Spleen (tissue), 11 donors: ENCODE data around the gene PCDH8. TPM values are rescaled to one million over a fixed set of nuclear protein-coding genes. Genes with fewer than 3 reads are reported as not detected.

ENCODE experiments used
- DNase-seq: peaks from one replicate; pipeline ENCODE4 v3.0.0-alpha.2; 2020
- H3K27ac ChIP-seq, 8 donors: fragments of 200-600 bp; sonication (generic) in 7 of 8; 1 replicate in 4 of 8; 2 replicates in 4 of 8; pipeline versions ENCODE4 v1.5.0 to v1.8.0; 2016 to 2021; ENCODE audit warnings: inconsistent platforms in 4 of 8, mild to moderate bottlenecking in 4 of 8, moderate library complexity in 1 of 8
- H3K27me3 ChIP-seq, 7 donors: fragments of 200-600 bp; sonication (generic) in 6 of 7; replicated peaks in 1 of 7; 1 replicate in 4 of 7; 2 replicates in 3 of 7; pipeline versions ENCODE4 v1.5.0 to v1.8.0; 2016 to 2021; ENCODE audit warnings: inconsistent platforms in 3 of 7, mild to moderate bottlenecking in 1 of 7
- H3K36me3 ChIP-seq, 6 donors: fragments of 200-600 bp; sonication (generic) in 5 of 6; 1 replicate in 4 of 6; 2 replicates in 2 of 6; pipeline versions ENCODE4 v1.5.0 to v1.8.0; 2016 to 2021; ENCODE audit warnings: inconsistent platforms in 2 of 6
- H3K4me1 ChIP-seq, 6 donors: fragments of 200-600 bp; sonication (generic) in 5 of 6; 1 replicate in 3 of 6; 2 replicates in 3 of 6; pipeline versions ENCODE4 v1.5.0 to v1.8.0; 2016 to 2021; ENCODE audit warnings: inconsistent platforms in 3 of 6
- H3K4me3 ChIP-seq, 8 donors: fragments of 200-600 bp; sonication (generic) in 7 of 8; 1 replicate in 4 of 8; 2 replicates in 4 of 8; pipeline versions ENCODE4 v1.5.0 to v1.8.0; 2016 to 2021; ENCODE audit warnings: inconsistent platforms in 4 of 8, mild to moderate bottlenecking in 4 of 8, moderate library complexity in 2 of 8
- H3K9me3 ChIP-seq, 8 donors: fragments of 200-600 bp; sonication (generic) in 7 of 8; 1 replicate in 4 of 8; 2 replicates in 4 of 8; pipeline versions ENCODE4 v1.5.0 to v1.8.0; 2016 to 2021; ENCODE audit warnings: inconsistent platforms in 4 of 8
- POLR2A ChIP-seq, 3 donors: fragments of 450-650 bp; IDR thresholded peaks; one replicate each; pipeline ENCODE4 v1.5.1; 2017; ENCODE audit warnings: antibody characterized with exemption in 3 of 3, mild to moderate bottlenecking in 1 of 3
- POLR2AphosphoS5 ChIP-seq, 3 donors: sonication (generic); formaldehyde crosslinking; IDR thresholded peaks; one replicate each; pipeline ENCODE4 v1.5.1; 2017; ENCODE audit warnings: antibody characterized with exemption in 3 of 3
- WGBS, 5 donors: extraction: QIAGEN DNeasy Blood & Tissue Kit in 3 of 5; methylation state at CpG; one replicate each; pipeline versions ENCODE4 v1.1.5 to v1.1.7; 2013 to 2018; 5-methylcytosine and 5-hydroxymethylcytosine counted together
- intact Hi-C: fragments of 100-400 bp; cut with DNase I; formaldehyde crosslinking; loops from one replicate; pipeline ENCODE4 v1.15.0; 2023; ENCODE audit warnings: low total_unique reads
- polyA plus RNA-seq, 3 donors: library from polyadenylated mRNA; stranded (reverse); fragments of 200-250 nt; gene quantifications; one replicate each; pipeline ENCODE4 v1.2.1, GENCODE V29; 2013
- total RNA-seq, 7 donors: library from RNA; depleted of rRNA in 3 of 7; stranded (reverse); fragments of >200 nt in 3 of 7; fragmentation: NEBNext Ultra II Directional in 4 of 7; extraction: Animal tissue kit (Norgen Biotek cat#: 25700) in 4 of 7; gene quantifications; one replicate each; pipeline versions ENCODE4 v1.1.0 to v1.2.1, GENCODE V29; 2016 to 2021
- TF ChIP-seq, protein P1 (sequence below), 11 experiments: fragments of 200-600 bp in 7 of 11; fragments of 450-650 bp in 4 of 11; sonication (generic) in 4 of 11; IDR thresholded peaks in 8 of 11; conservative IDR thresholded peaks in 3 of 11; 1 replicate in 7 of 11; 2 replicates in 4 of 11; pipeline versions ENCODE4 v1.4.0 to v1.8.0; 2016 to 2021; ENCODE audit warnings: antibody characterized with exemption in 11 of 11, inconsistent platforms in 4 of 11, mild to moderate bottlenecking in 1 of 11
- donor health status: healthy with polysubstance abuse.
- donor health status: DM: no; HTN: no; CAD: no; lungs with moderate emphysema.
- donor health status: DM: no; HTN: no; CAD: no.
- donor health status: Bipolar disorder and iron deficiency.
- donor health status: healthy.
- donor health status: DM: no; HTN: no; CAD: no.
- donor health status: DM: yes; HTN: yes; CAD: no.

Gene PCDH8
- total and polyA plus RNA-seq, 10 donors = not detected

DNA sequence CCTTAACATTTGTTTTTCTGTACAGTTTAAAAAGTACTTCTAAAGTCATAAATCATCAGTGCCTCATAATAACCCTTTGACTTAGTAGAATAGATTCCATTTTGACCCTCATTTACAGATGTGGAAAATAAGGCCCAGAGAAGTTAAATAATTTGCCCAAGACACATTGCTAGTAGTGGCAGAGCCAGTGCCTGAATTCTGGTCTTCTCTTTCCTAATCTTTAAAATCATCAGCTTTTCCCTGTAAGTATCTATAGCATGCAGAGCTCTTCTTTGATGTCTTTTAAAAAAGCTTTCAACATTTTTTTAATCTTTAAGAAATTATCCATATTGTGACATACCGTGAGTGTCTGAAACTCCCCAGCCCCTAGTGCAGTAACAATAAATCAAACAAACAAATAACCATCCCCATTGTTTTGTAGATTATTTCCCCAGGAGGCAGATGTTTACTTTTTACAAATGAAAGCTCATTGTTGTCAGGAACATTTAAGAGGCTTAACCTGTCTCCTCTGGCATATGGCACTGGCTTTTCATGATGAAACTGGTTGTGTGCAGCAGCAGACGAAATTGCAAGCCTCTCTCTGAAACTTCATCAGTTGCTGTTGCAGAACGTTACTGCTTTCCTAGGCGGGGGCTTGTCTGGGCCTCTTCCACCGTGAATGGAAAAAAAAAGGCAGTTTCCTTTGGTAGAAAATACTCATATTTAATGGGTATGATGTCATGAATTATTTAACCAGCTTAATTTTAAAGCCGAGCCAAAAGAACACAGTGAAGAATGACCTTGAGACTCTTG is 31.7 kb upstream of the PCDH8 start:
- Histone ChIP-seq H3K9me3 (peaks cover 0 to 23% (median 13%) of the 10 kb centered on the region in 8 donors), H3K27me3 (peaks cover 0 to 35% (median 0%) of the 10 kb centered on the region in 7 donors), H3K4me3 (no peak overlapping the region), H3K4me1 (no peaks in the 10 kb centered on the region), H3K36me3 (no peaks in the 10 kb centered on the region), H3K27ac (no peak overlapping the region)
- no peak for TF ChIP-seq POLR2AphosphoS5 (IDR thresholded peaks at IDR 0.05)
- no peak for TF ChIP-seq POLR2A (IDR thresholded peaks at IDR 0.05)
- TF ChIP-seq, protein P1, sequence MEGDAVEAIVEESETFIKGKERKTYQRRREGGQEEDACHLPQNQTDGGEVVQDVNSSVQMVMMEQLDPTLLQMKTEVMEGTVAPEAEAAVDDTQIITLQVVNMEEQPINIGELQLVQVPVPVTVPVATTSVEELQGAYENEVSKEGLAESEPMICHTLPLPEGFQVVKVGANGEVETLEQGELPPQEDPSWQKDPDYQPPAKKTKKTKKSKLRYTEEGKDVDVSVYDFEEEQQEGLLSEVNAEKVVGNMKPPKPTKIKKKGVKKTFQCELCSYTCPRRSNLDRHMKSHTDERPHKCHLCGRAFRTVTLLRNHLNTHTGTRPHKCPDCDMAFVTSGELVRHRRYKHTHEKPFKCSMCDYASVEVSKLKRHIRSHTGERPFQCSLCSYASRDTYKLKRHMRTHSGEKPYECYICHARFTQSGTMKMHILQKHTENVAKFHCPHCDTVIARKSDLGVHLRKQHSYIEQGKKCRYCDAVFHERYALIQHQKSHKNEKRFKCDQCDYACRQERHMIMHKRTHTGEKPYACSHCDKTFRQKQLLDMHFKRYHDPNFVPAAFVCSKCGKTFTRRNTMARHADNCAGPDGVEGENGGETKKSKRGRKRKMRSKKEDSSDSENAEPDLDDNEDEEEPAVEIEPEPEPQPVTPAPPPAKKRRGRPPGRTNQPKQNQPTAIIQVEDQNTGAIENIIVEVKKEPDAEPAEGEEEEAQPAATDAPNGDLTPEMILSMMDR (IDR thresholded peaks at IDR 0.05 in 8 of 11, conservative IDR thresholded peaks at IDR 0.05 in 3 of 11) = no peak
- 43 to 60% (median 46%) methylated on average over 6 of the region's 6 CpGs for WGBS, 5 donors
- intact Hi-C loops = no loop called here
- no peak for DNase-seq

DNA sequence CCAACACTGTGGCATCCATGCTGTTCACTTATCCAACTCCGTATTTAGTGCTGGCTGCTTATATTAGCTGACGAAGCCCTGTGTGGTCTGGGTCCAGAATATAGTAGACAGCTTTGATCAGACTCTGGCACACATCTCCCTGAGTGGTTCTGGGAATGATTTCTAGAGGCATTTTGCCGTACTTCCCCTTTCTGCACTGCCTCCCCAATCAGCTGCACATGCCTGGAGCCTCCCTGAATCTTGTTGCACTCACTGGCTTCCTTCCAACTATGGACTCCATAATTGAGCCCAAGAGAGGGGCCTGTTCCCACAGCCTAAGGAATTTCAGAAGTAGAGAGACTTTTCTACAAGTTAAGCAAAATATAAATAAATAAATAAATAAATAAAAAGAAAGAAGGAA is 30.4 kb upstream of the PCDH8 start:
- Histone ChIP-seq H3K27ac (no peak overlapping the region), H3K4me3 (no peak overlapping the region), H3K27me3 (peaks cover 0 to 35% (median 0%) of the 10 kb centered on the region in 7 donors), H3K4me1 (no peaks in the 10 kb centered on the region), H3K9me3 (peaks cover 0 to 36% (median 26%) of the 10 kb centered on the region in 8 donors), H3K36me3 (no peaks in the 10 kb centered on the region)
- intact Hi-C loops = no loop called here
- DNase-seq = no peak
- 43 to 76% (median 53%) methylated on average over 3 of the region's 3 CpGs for WGBS, 5 donors
- TF ChIP-seq POLR2AphosphoS5 (IDR thresholded peaks at IDR 0.05) (no peak), POLR2A (IDR thresholded peaks at IDR 0.05) (no peak)
- TF ChIP-seq, protein P1 (IDR thresholded peaks at IDR 0.05 in 8 of 11, conservative IDR thresholded peaks at IDR 0.05 in 3 of 11) = no peak

DNA sequence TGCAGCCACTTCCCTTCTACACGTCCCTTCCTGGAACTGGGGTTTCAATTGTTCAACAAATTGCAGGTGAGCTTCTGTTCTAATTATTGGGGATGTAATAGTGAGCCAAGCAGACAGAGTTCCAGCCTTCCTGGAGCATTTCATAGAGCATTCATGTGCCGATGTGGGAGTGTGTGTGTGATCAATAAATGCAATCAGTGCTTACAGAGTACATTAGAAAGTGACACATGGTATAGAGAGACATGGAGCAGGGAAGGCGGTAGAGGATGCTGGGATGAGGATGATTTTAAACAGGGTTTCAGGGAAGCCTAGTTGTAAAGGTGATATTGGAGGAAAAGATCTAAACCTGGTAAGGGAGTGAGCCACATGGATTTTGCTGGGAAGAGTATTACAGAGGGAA is 21.7 kb upstream of the PCDH8 start:
- intact Hi-C loops = no loop called here
- peaks cover 0 to 21% (median 18%) of the 10 kb centered on the region in 8 donors for H3K9me3 ChIP-seq
- H3K4me3 ChIP-seq = no peak overlapping the region
- WGBS, 5 donors = 66 to 79% (median 71%) methylated on average over 3 of the region's 3 CpGs
- peaks cover 0 to 22% (median 0%) of the 10 kb centered on the region in 7 donors for H3K27me3 ChIP-seq
- no peaks in the 10 kb centered on the region for H3K4me1 ChIP-seq
- no peaks in the 10 kb centered on the region for H3K36me3 ChIP-seq
- H3K27ac ChIP-seq = no peak overlapping the region
- no peak for TF ChIP-seq POLR2A (IDR thresholded peaks at IDR 0.05)
- no peak for TF ChIP-seq POLR2AphosphoS5 (IDR thresholded peaks at IDR 0.05)
- TF ChIP-seq, protein P1 (IDR thresholded peaks at IDR 0.05 in 8 of 11, conservative IDR thresholded peaks at IDR 0.05 in 3 of 11) = no peak
- no peak for DNase-seq

DNA sequence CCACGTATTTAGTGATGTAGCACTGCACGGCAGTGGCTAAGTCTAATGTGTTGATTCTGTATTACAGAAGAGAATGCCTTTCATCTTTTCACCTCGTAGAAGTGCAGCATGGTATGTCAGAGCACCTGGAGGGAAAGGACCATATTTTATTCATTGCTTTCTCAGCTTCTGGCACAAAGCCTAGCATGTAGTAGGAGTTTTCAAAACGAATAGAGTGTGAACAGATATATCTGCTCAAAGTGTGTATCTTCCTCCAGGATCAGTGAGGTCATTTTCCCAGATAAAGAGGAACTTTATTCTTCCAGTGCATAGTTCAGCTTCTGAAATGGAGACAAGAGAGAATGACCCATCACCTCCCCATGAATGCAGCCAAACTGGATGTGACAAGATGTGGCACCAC is 21.2 kb upstream of the PCDH8 start:
- DNase-seq = no peak
- H3K4me1 ChIP-seq = no peaks in the 10 kb centered on the region
- intact Hi-C loops = no loop called here

More for the DNA sequence above, 21.2 kb upstream of the PCDH8 start:
- 61 to 76% (median 67%) methylated on average over 4 of the region's 4 CpGs for WGBS, 5 donors
- peaks cover 0 to 16% (median 13%) of the 10 kb centered on the region in 8 donors for H3K9me3 ChIP-seq
- H3K36me3 ChIP-seq = no peaks in the 10 kb centered on the region
- peaks cover 0 to 22% (median 0%) of the 10 kb centered on the region in 7 donors for H3K27me3 ChIP-seq
- TF ChIP-seq, protein P1 (IDR thresholded peaks at IDR 0.05 in 8 of 11, conservative IDR thresholded peaks at IDR 0.05 in 3 of 11) = no peak
- TF ChIP-seq POLR2A (IDR thresholded peaks at IDR 0.05) (no peak), POLR2AphosphoS5 (IDR thresholded peaks at IDR 0.05) (no peak)
- no peak overlapping the region for H3K4me3 ChIP-seq
- no peak overlapping the region for H3K27ac ChIP-seq
